ENCODE data around the gene DRC7.

DNA sequence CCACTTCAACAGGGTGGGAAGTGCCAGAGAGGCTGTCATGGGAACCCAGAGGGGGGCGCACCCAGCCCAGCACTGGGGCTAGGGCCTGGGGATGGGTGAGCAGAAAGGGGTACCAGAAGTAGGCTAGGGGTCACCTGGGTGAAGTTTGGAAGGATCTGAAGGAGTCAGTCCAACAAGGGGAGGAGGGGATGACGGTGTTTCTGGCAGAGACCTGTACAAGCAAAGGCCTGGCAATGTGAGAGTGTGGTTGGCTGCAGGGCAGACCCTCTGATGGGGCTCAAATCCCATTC is 27.5 kb downstream of the DRC7 start:
- TF ChIP-seq POLR2A (IDR thresholded peaks at IDR 0.05) = no peak
- TF ChIP-seq, protein P1, sequence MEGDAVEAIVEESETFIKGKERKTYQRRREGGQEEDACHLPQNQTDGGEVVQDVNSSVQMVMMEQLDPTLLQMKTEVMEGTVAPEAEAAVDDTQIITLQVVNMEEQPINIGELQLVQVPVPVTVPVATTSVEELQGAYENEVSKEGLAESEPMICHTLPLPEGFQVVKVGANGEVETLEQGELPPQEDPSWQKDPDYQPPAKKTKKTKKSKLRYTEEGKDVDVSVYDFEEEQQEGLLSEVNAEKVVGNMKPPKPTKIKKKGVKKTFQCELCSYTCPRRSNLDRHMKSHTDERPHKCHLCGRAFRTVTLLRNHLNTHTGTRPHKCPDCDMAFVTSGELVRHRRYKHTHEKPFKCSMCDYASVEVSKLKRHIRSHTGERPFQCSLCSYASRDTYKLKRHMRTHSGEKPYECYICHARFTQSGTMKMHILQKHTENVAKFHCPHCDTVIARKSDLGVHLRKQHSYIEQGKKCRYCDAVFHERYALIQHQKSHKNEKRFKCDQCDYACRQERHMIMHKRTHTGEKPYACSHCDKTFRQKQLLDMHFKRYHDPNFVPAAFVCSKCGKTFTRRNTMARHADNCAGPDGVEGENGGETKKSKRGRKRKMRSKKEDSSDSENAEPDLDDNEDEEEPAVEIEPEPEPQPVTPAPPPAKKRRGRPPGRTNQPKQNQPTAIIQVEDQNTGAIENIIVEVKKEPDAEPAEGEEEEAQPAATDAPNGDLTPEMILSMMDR (IDR thresholded peaks at IDR 0.05) = no peak

Measured in Peyer's patch (tissue), 4 donors.